HG02970 (cell line): ENCODE results near the gene TSPAN9.

ENCODE experiments used
- ATAC-seq: cut with Tn5 transposase; IDR thresholded peaks from one replicate; pipeline ENCODE4 v1.9.1; 2021; ENCODE audit warnings: mild to moderate bottlenecking, moderate library complexity, moderate number of reproducible peaks; ENCODE audit not compliant: unreplicated experiment, low FRiP score

The TSPAN9 gene

GRCh38 chr12:3137268-3137781, 60.1 kb downstream of the TSPAN9 start:
- ATAC-seq = no peak

DNA sequence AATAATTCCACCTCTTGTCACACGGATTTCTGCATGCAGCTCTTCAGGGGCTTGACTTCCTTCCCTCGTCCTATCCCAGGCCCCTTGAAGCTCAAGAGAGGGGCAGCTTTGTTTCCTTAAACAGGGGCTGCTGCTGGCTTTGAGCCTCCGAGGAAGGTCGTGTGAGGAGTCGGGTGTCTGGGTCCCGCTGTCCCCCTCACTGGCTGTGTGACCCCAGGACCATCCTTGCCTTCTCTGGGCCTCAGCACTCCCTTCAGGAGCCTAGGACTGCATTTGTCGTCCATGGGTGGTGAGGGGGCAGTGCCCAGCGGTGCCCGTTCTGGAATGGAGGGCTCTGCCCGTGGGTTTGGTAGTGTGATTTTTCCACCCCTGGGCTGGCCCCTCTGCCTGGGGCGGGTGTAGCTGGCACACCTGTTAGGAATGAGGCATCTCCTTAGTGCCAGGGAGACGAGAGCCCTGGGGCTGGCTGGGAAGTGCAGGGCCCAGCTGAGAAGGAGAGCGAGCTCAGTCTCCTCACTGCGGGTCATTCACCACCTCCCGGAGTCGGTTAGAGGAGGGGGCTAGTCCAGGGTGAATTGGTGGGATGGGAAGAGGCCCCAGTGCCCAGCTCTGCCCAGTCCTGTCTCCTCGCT, 60.8 kb downstream of the TSPAN9 start:
- no peak for ATAC-seq

GRCh38 chr12:3138941-3139511, 61.8 kb downstream of the TSPAN9 start:
- no peak for ATAC-seq

DNA sequence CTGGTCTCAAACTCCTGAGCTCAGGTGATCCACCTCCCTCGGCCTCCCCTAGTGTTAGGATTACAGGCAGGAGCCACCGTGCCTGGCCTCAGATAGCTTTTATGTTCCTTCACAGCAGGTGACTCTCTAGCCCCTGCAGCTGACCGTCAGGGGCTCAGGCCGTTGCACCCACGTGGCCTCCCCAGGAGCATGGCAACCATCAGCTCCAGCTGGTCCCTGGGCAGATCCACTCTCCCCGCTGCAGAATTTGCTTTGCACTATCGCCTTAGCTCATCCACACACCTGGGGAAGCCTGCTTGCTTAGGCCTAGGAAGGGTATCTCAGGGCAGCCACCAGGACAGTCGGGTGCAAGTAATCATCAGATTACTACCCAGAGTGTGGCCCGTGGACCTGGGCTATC, 62.6 kb downstream of the TSPAN9 start:
- no peak for ATAC-seq

DNA sequence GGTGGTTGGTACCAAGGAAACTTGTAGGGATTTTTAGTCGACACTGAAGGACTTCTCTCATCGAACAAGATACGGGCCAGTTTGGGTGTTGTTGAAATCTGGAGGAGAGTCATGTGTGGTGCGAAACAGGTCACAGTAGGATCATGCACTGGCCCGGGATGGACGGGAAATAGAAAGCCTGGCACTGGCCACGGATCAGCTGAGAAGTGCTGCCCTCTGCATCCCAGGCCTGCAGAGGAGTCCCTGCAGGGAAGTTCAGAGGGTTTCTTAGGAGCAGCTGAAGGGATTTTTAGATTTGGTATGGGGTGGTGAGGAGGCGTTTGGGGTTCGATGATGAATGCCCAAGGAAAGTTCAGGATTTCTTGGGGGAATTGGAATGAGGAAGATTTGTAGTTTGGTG, 63.1 kb downstream of the TSPAN9 start:
- ATAC-seq = no peak

- ATAC-seq = no peak
Observed at GRCh38 chr12:3141339-3142321, 64.5 kb downstream of the TSPAN9 start.

DNA sequence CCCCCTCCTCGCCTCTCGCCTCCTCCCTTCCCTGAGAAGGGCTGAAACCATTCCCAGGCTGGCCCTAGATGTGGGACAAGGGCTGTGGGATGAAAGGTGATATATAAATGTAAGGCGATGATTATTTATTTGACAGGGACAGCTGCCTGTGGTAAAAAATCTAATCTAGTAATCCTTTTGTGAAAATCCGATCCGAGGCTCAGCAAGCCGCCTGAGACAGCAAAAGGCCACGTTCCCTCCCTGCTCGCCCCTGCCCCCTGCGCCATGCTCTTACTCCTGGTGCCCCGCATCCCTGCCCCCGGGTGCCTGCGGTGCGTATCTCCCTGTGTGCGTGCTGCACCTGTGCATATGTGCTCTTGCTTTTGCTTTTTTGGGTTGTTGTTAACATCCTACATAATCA, 65.2 kb downstream of the TSPAN9 start:
- no peak for ATAC-seq

GRCh38 chr12:3144495-3144894, 67.3 kb downstream of the TSPAN9 start:
- no peak for ATAC-seq

GRCh38 chr12:3145033-3145432, 67.9 kb downstream of the TSPAN9 start:
- ATAC-seq = no peak

- ATAC-seq = no peak
Observed at GRCh38 chr12:3145546-3146310, 68.5 kb downstream of the TSPAN9 start.

- ATAC-seq = no peak
Observed at GRCh38 chr12:3147260-3147659, 70.1 kb downstream of the TSPAN9 start.

DNA sequence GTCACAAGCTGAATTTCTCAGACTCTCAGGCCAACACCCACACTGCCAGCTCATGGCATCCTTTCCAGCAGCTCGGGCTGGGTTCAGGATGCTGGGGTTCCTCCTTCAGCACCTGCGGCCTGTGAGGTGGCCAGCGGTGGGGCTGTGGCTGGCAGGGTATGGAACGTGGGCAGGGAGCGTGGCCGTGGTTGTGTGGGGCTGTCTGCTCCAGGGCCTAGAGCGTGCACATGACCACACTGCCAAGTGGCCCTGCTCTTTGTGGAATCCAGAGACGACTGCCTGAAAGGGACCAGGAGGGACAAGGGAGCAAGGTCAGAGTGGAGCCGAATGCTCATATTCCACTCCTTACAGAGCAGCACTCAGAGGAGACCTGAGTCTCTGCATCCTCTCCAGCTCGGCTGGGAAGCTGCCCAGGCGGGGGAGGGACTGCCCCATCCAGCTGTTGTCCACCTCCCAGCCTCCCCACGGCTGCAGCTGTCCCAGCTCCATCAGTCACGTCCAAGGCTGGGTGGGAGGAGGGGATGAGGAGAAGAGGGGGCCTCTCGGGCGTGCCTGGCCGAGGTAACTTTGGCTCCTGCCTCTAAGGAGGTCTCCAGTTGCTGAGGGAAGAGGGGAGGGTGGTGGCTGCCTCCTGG, 71.3 kb downstream of the TSPAN9 start:
- ATAC-seq = no peak

DNA sequence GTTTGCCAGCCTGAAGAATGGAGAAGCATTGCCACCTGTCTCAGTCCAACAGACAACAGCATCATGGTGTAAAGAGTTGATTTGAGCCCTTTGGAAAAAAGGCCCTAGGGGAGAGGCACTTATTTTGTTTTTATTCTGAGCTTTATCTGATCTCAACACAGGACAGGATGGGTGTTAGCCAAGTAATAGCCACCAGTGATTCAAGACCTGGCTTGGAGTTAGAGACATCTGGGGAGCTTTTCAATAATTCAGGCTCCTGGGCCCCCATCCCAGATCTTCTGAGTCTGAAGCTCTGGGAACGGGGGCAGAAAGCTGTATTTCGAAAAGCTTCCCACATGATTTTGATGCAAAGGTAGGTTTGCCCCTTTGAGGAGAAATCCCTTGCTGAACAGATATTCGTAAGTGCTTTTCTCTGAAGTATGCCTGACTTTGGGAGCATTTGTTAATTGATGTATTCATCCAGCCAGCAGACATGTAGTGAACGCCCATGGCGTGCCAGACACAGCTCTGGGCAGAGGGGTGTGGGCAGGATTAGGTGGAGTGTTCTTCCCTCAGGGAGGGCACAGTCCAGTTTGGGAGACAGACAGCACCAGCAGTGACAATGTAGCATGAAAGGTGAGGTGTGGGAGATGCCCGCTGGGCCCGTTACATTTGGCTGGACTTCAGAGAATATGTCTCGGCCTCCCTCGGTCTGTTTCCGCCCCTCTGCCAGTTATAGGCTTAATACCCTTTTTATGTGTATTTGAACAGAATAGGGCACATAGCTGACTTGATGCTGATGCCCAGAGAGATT, 72.5 kb downstream of the TSPAN9 start:
- ATAC-seq = no peak

DNA sequence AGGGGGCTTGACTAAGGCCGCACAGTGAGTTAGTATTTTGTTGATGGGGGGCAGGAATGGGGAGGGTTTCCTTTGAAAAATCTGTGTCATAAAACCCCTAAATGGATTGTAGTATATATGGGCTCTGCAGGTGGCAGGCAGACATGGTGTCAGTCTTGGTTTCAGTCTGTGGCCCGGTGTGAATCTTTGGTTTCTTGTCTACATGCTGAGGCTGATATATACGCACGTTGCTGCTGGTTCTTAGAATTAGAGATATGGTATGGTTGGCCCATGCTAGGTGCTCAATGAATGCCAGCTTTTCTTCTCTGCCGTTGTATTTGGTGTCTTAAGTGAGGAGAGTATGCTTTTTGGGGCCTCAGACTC, 73.1 kb downstream of the TSPAN9 start:
- ATAC-seq = no peak

GRCh38 chr12:3150931-3151835, 74.0 kb downstream of the TSPAN9 start:
- no peak for ATAC-seq

DNA sequence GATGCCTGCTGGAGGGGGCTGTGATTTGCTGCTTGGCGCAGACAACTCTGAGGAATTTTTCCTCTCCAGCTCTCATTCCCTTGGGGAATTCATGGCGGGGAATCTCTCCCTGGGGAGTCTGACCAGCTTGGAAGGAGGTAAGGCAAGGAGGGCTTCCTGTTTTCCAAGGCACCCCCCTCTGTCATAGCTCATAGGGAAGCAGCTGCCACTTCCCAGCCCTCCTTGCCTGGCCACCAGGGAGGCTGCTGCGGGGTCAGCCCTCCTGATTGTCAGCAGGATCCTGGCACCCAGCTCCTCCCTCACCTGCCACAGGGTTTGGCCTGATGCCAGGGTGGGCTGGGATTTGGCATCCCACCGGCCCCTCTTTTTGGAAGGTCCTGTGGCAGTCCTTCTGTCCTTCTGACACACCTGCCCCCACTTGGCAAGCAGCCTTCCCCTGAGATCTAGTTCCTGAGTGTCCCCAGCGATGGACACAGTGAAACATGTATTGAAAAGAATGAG, 74.9 kb downstream of the TSPAN9 start:
- ATAC-seq = no peak

DNA sequence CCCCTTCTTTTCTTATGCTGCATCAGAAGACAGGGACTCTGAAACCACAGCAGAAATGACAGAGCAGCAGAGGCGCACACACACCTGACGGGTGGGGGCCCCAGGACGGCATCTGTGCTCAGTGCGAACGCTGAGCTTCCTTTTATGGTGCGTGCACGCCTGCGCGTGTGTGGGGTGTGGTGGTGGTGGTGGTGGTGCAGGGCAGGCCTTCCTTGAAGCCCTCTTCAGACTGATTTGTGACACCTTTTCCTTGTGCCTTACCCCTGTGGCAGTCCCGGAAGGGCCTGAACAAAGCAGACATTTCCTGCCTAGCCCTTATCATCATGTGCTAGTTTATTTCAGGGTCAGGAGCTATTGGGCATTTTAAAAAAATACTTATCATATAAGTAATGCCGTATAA, 75.7 kb downstream of the TSPAN9 start:
- no peak for ATAC-seq

DNA sequence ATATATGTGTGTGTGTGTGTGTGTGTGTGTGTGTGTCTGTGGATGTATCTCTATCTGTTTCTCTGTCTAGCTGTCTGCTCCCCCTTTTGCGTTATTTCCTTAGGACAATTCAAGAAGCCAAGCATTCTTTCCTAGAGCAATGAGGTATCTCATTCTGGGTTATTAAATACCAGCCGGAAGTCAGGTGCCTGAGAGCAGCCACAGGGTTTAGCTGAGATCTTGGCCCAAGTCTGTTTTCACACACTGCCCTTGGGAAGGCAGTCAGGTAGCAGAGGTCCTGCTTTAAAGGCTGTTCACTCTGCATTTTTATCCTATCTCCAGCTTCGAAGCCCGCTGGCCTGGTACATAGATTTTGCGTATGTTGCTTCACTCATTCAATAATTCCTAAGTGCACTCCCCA, 76.8 kb downstream of the TSPAN9 start:
- no peak for ATAC-seq
